Measurements from ENCODE around the gene PRR23B. TPM values are rescaled to one million over a fixed set of nuclear protein-coding genes. Genes with fewer than 3 reads are reported as not detected.

PRR23B gene
- polyA plus RNA-seq, 1 donor from 2014 or later = not detected

GRCh38 chr3:138976047-138976446 is 44.7 kb downstream of the PRR23B start:
- no peak overlapping the region for H3K9ac ChIP-seq (ENCODE audit: low read length)
- H2AFZ ChIP-seq (ENCODE audit: low read depth, low read length) = no peak overlapping the region
- H3K79me2 ChIP-seq (replicated peaks; ENCODE audit: insufficient read depth, low read length) = no peaks in the 10 kb centered on the region
- H3K36me3 ChIP-seq (ENCODE audit: insufficient read depth, low read length) = no peaks in the 10 kb centered on the region
- no peaks in the 10 kb centered on the region for H3F3A ChIP-seq (ENCODE audit: insufficient read depth, low read length, poor library complexity, severe bottlenecking)
- H3K9me2 ChIP-seq (ENCODE audit: insufficient read depth, low read length) = no peaks in the 10 kb centered on the region
- no peak overlapping the region for H3K4me2 ChIP-seq (ENCODE audit: low read length)
- TF ChIP-seq POLR2AphosphoS5 (IDR thresholded peaks at IDR 0.05) (no peak), EP300 (conservative IDR thresholded peaks at IDR 0.05; ENCODE audit: poor library complexity, severe bottlenecking) (no peak), TAF1 (IDR thresholded peaks at IDR 0.05; ENCODE audit: low read depth) (no peak), RAD21 (conservative IDR thresholded peaks at IDR 0.05) (no peak), REST (IDR thresholded peaks at IDR 0.05; ENCODE audit: borderline replicate concordance) (no peak), SMC3 (conservative IDR thresholded peaks at IDR 0.05; ENCODE audit: poor library complexity) (no peak), EZH2 (IDR thresholded peaks at IDR 0.05; ENCODE audit: borderline replicate concordance, insufficient read depth, low read length, poor library complexity, severe bottlenecking) (no peak), CTCF (IDR thresholded peaks at IDR 0.05; ENCODE audit: poor library complexity, severe bottlenecking) (no peak), MXI1 (conservative IDR thresholded peaks at IDR 0.05; ENCODE audit: poor library complexity, severe bottlenecking) (no peak)
- no peaks in the 10 kb centered on the region for H3K9me3 ChIP-seq (ENCODE audit: low read length)
- no peak overlapping the region for H3K4me3 ChIP-seq (ENCODE audit: low read length)
- H3K27me3 ChIP-seq (ENCODE audit: insufficient read depth, low read depth, low read length) = no peaks in the 10 kb centered on the region
- no peaks in the 10 kb centered on the region for H4K20me1 ChIP-seq (ENCODE audit: insufficient read depth)
- H3K27ac ChIP-seq (ENCODE audit: low read length) = no peak overlapping the region

GRCh38 chr3:138975351-138975750 is 45.4 kb downstream of the PRR23B start:
- no peaks in the 10 kb centered on the region for H3K79me2 ChIP-seq (replicated peaks; ENCODE audit: insufficient read depth, low read length)
- TF ChIP-seq EP300 (conservative IDR thresholded peaks at IDR 0.05; ENCODE audit: poor library complexity, severe bottlenecking) (no peak), REST (IDR thresholded peaks at IDR 0.05; ENCODE audit: borderline replicate concordance) (no peak), MXI1 (conservative IDR thresholded peaks at IDR 0.05; ENCODE audit: poor library complexity, severe bottlenecking) (no peak), RAD21 (conservative IDR thresholded peaks at IDR 0.05) (no peak), CTCF (IDR thresholded peaks at IDR 0.05; ENCODE audit: poor library complexity, severe bottlenecking) (no peak), POLR2AphosphoS5 (IDR thresholded peaks at IDR 0.05) (no peak), TAF1 (IDR thresholded peaks at IDR 0.05; ENCODE audit: low read depth) (no peak), SMC3 (conservative IDR thresholded peaks at IDR 0.05; ENCODE audit: poor library complexity) (no peak), EZH2 (IDR thresholded peaks at IDR 0.05; ENCODE audit: borderline replicate concordance, insufficient read depth, low read length, poor library complexity, severe bottlenecking) (no peak)
- no peaks in the 10 kb centered on the region for H3F3A ChIP-seq (ENCODE audit: insufficient read depth, low read length, poor library complexity, severe bottlenecking)
- H2AFZ ChIP-seq (ENCODE audit: low read depth, low read length) = no peak overlapping the region
- no peaks in the 10 kb centered on the region for H3K27me3 ChIP-seq (ENCODE audit: insufficient read depth, low read depth, low read length)
- no peak overlapping the region for H3K9ac ChIP-seq (ENCODE audit: low read length)
- no peak overlapping the region for H3K4me3 ChIP-seq (ENCODE audit: low read length)
- no peaks in the 10 kb centered on the region for H3K36me3 ChIP-seq (ENCODE audit: insufficient read depth, low read length)
- no peak overlapping the region for H3K4me2 ChIP-seq (ENCODE audit: low read length)
- no peaks in the 10 kb centered on the region for H3K9me2 ChIP-seq (ENCODE audit: insufficient read depth, low read length)
- H4K20me1 ChIP-seq (ENCODE audit: insufficient read depth) = no peaks in the 10 kb centered on the region
- H3K9me3 ChIP-seq (ENCODE audit: low read length) = no peaks in the 10 kb centered on the region
- H3K27ac ChIP-seq (ENCODE audit: low read length) = no peak overlapping the region
